H1 (cell line): ENCODE data around the gene FKRP. TPM values are rescaled to one million over a fixed set of nuclear protein-coding genes. Genes with fewer than 3 reads are reported as not detected.

ENCODE experiments used
- CTCF ChIA-PET: fragments of 300-600 bp; sonication (Branson Sonifier 250); formaldehyde crosslinking; loops from one replicate; lab custom pipeline; 2021; ENCODE audit not compliant: partially characterized antibody; lab: Charles Lee
- POLR2A ChIA-PET: fragments of 300-600 bp; sonication (Branson Sonifier 250); formaldehyde crosslinking; loops from one replicate; lab custom pipeline; 2021; ENCODE audit warnings: inconsistent platforms; ENCODE audit not compliant: partially characterized antibody; lab: Charles Lee
- DNase-seq, 2 experiments: peaks; one replicate each; pipeline versions ENCODE4 v3.0.0 to v3.0.0-alpha.2; 2010 to 2022; ENCODE audit warnings: low spot score in 2 of 2, low read depth in 1 of 2, mixed read lengths in 1 of 2
- FAIRE-seq: peaks from 2 replicates; lab custom pipeline; 2011; peaks lifted over from hg19 to GRCh38; lab: Jason Lieb, UNC
- H2AFZ ChIP-seq: 2 replicates; pipeline ENCODE4 v1.8.1; 2012; ENCODE audit warnings: low read length, inconsistent platforms
- H2AK5ac ChIP-seq: 2 replicates; pipeline ENCODE4 v1.6.1; 2013; ENCODE audit warnings: low read depth, low read length
- H2BK120ac ChIP-seq: replicated peaks from 2 replicates; pipeline ENCODE3; 2013; ENCODE audit warnings: low read depth, low read length, inconsistent platforms
- H2BK12ac ChIP-seq: 2 replicates; pipeline ENCODE4 v1.6.1; 2013; ENCODE audit warnings: low read depth, low read length
- H2BK15ac ChIP-seq: 2 replicates; pipeline ENCODE4 v1.6.1; 2013; ENCODE audit warnings: low read length
- H2BK20ac ChIP-seq: 2 replicates; pipeline ENCODE4 v1.6.1; 2013; ENCODE audit warnings: low read length
- H2BK5ac ChIP-seq: 2 replicates; pipeline ENCODE4 v1.6.1; 2013; ENCODE audit warnings: low read depth, low read length
- H3K14ac ChIP-seq: 2 replicates; pipeline ENCODE4 v1.6.1; 2013; ENCODE audit warnings: inconsistent platforms; ENCODE audit not compliant: insufficient read length
- H3K18ac ChIP-seq: 2 replicates; pipeline ENCODE4 v1.6.1; 2013; ENCODE audit warnings: low read length; ENCODE audit errors: extremely low read depth
- H3K23ac ChIP-seq: 2 replicates; pipeline ENCODE4 v1.6.1; 2013; ENCODE audit warnings: inconsistent platforms; ENCODE audit not compliant: insufficient read length
- H3K23me2 ChIP-seq: 2 replicates; pipeline ENCODE4 v1.6.1; 2013; ENCODE audit warnings: low read depth, low read length
- H3K27ac ChIP-seq: 2 replicates; pipeline ENCODE4 v1.6.1; 2011; ENCODE audit warnings: low read depth, low read length, inconsistent platforms
- H3K27me3 ChIP-seq, 4 experiments: replicated peaks in 1 of 4; 1 replicate in 1 of 4; 2 replicates in 3 of 4; pipeline versions ENCODE4 v1.6.1 to v1.8.1; 2011 to 2013; ENCODE audit warnings: low read length in 3 of 4, mild to moderate bottlenecking in 3 of 4, inconsistent platforms in 2 of 4, mixed read lengths in 2 of 4, moderate library complexity in 1 of 4; ENCODE audit not compliant: control insufficient read depth in 3 of 4, insufficient read depth in 3 of 4; ENCODE audit errors: extremely low read depth in 1 of 4
- H3K36me3 ChIP-seq, 4 experiments: 2 replicates each; pipeline versions ENCODE4 v1.6.1 to v1.8.1; 2011 to 2013; ENCODE audit warnings: mild to moderate bottlenecking in 4 of 4, low read length in 3 of 4, moderate library complexity in 2 of 4, control low read depth in 1 of 4, inconsistent platforms in 1 of 4; ENCODE audit not compliant: insufficient read depth in 4 of 4, control insufficient read depth in 2 of 4
- H3K4ac ChIP-seq: replicated peaks from 2 replicates; pipeline ENCODE3; 2013; ENCODE audit warnings: low read length, low read depth, mixed read lengths, inconsistent platforms; ENCODE audit not compliant: insufficient read length
- H3K4me1 ChIP-seq, 4 experiments: replicated peaks in 1 of 4; 1 replicate in 1 of 4; 2 replicates in 3 of 4; pipeline versions ENCODE4 v1.6.1 to v1.8.1; 2011 to 2013; ENCODE audit warnings: low read length in 3 of 4, inconsistent platforms in 2 of 4, mixed read lengths in 1 of 4; ENCODE audit not compliant: insufficient read depth in 4 of 4, control insufficient read depth in 3 of 4
- H3K4me2 ChIP-seq, 2 experiments: 2 replicates each; pipeline versions ENCODE4 v1.6.1 to v1.8.1; 2011 to 2013; ENCODE audit warnings: low read depth in 2 of 2, low read length in 2 of 2, control low read depth in 1 of 2, inconsistent platforms in 1 of 2, mild to moderate bottlenecking in 1 of 2; ENCODE audit not compliant: insufficient read depth in 1 of 2
- H3K4me3 ChIP-seq, 4 experiments: fragments of 200-600, 300-600 bp in 1 of 4; sonication (generic), shearing (Covaris generic), sonication (Bioruptor Twin) in 1 of 4; 2 replicates each; pipeline versions ENCODE4 v1.5.1 to v1.8.1; 2011 to 2016; ENCODE audit warnings: low read length in 4 of 4, low read depth in 3 of 4, control low read depth in 2 of 4, inconsistent platforms in 2 of 4, mild to moderate bottlenecking in 2 of 4, mixed read lengths in 1 of 4, moderate library complexity in 1 of 4; ENCODE audit not compliant: insufficient read depth in 2 of 4; ENCODE audit errors: extremely low read depth in 1 of 4
- H3K56ac ChIP-seq: replicated peaks from 2 replicates; pipeline ENCODE3; 2013; ENCODE audit warnings: low read depth, mild to moderate bottlenecking, mixed read lengths, low read length, inconsistent platforms; ENCODE audit not compliant: insufficient read length
- H3K79me1 ChIP-seq: 2 replicates; pipeline ENCODE4 v1.6.1; 2013; ENCODE audit warnings: low read depth, low read length, control low read depth
- H3K79me2 ChIP-seq, 2 experiments: 2 replicates each; pipeline versions ENCODE4 v1.6.1 to v1.8.1; 2012 to 2013; ENCODE audit warnings: low read length in 2 of 2, mild to moderate bottlenecking in 2 of 2, inconsistent platforms in 1 of 2; ENCODE audit not compliant: insufficient read depth in 2 of 2, control insufficient read depth in 1 of 2
- H3K9ac ChIP-seq, 4 experiments: replicated peaks in 1 of 4; 1 replicate in 1 of 4; 2 replicates in 3 of 4; pipeline versions ENCODE4 v1.6.1 to v1.8.1; 2011 to 2013; ENCODE audit warnings: low read depth in 3 of 4, low read length in 3 of 4, control low read depth in 2 of 4, mild to moderate bottlenecking in 2 of 4, moderate library complexity in 2 of 4, inconsistent platforms in 1 of 4; ENCODE audit errors: extremely low read depth in 1 of 4
- H3K9me3 ChIP-seq, 2 experiments: 2 replicates each; pipeline versions ENCODE4 v1.6.1 to v1.8.1; 2012 to 2013; ENCODE audit warnings: mild to moderate bottlenecking in 2 of 2, moderate library complexity in 2 of 2, control low read depth in 1 of 2, inconsistent platforms in 1 of 2, low read depth in 1 of 2, low read length in 1 of 2, mixed read lengths in 1 of 2; ENCODE audit not compliant: insufficient read depth in 2 of 2
- H4K20me1 ChIP-seq, 2 experiments: replicated peaks in 1 of 2; 2 replicates each; pipeline versions ENCODE3 to v1.8.1; 2011 to 2013; ENCODE audit warnings: inconsistent platforms in 2 of 2, low read length in 2 of 2, mild to moderate bottlenecking in 1 of 2; ENCODE audit not compliant: insufficient read depth in 2 of 2, control insufficient read depth in 1 of 2
- H4K5ac ChIP-seq: 2 replicates; pipeline ENCODE4 v1.6.1; 2013; ENCODE audit warnings: low read length, low read depth, mixed read lengths, inconsistent platforms; ENCODE audit not compliant: insufficient read length
- H4K8ac ChIP-seq: 2 replicates; pipeline ENCODE4 v1.8.0; 2013; ENCODE audit warnings: mild to moderate bottlenecking, moderate library complexity, low read length, inconsistent platforms; ENCODE audit not compliant: insufficient read depth; ENCODE audit errors: extremely low read depth
- H4K91ac ChIP-seq: replicated peaks from 2 replicates; pipeline ENCODE3; 2013; ENCODE audit warnings: low read length, mixed read lengths, inconsistent platforms; ENCODE audit not compliant: insufficient read length
- BACH1 ChIP-seq: IDR thresholded peaks from 2 replicates; pipeline ENCODE4 v1.6.1; 2012; ENCODE audit warnings: low read length, improper control_type of control experiment
- CBX5 ChIP-seq: fragments of 300-800, 300-1000 bp; sonication (generic); IDR thresholded peaks from 2 replicates; pipeline ENCODE4 v1.7.1; 2016; ENCODE audit warnings: antibody characterized with exemption, low read length, low read depth
- EGR1 ChIP-seq: IDR thresholded peaks from 2 replicates; pipeline ENCODE4 v1.6.1; 2011; ENCODE audit warnings: low read depth, low read length, borderline replicate concordance
- JUND ChIP-seq: IDR thresholded peaks from 2 replicates; pipeline ENCODE4 v1.6.1; 2011; ENCODE audit warnings: mild to moderate bottlenecking, improper control_type of control experiment, low read length
- MAFK ChIP-seq: IDR thresholded peaks from 2 replicates; pipeline ENCODE4 v1.6.1; 2012; ENCODE audit warnings: low read depth, mild to moderate bottlenecking, improper control_type of control experiment, low read length
- NRF1 ChIP-seq: IDR thresholded peaks from 2 replicates; pipeline ENCODE4 v1.6.1; 2011; ENCODE audit warnings: mild to moderate bottlenecking, low read depth, low read length, improper control_type of control experiment
- RBBP5 ChIP-seq: IDR thresholded peaks from 2 replicates; pipeline ENCODE4 v1.7.1; 2012; ENCODE audit warnings: low read depth, mild to moderate bottlenecking, inconsistent platforms, low read length, moderate library complexity, borderline replicate concordance
- SIX5 ChIP-seq: IDR thresholded peaks from 2 replicates; pipeline ENCODE4 v1.6.1; 2011; ENCODE audit warnings: mild to moderate bottlenecking, low read depth, low read length
- ZNF274 ChIP-seq: IDR thresholded peaks from 2 replicates; pipeline ENCODE4 v1.7.0; 2012; ENCODE audit warnings: low read length, borderline replicate concordance; ENCODE audit errors: extremely low read depth
- WGBS, 2 experiments: shearing (Covaris generic) in 1 of 2; methylation state at CpG; one replicate each; pipeline versions ENCODE4 v1.1.6 to v1.1.7; 2013 to 2015; ENCODE audit warnings: low lambda C conversion rate in 2 of 2, mixed read lengths in 2 of 2, inconsistent platforms in 1 of 2, low coverage in 1 of 2, missing lambda C conversion rate in 1 of 2; ENCODE audit not compliant: insufficient replicate concordance in 2 of 2, insufficient coverage in 1 of 2, insufficient read length in 1 of 2; ENCODE audit errors: extremely low coverage in 1 of 2, missing lambda C conversion rate in 1 of 2; 5-methylcytosine and 5-hydroxymethylcytosine counted together
- polyA plus RNA-seq, 7 experiments: library from polyadenylated mRNA; depleted of rRNA in 3 of 7; stranded (reverse) in 5 of 7; unstranded in 2 of 7; fragments of >200 nt in 5 of 7; fragments of 200-250 nt in 2 of 7; gene quantifications; 1 replicate in 5 of 7; 2 replicates in 1 of 7; 4 replicates in 1 of 7; pipeline versions ENCODE4 v1.2.1 to v1.2.3, GENCODE V29; 2011 to 2013; ENCODE audit warnings: missing spikeins in 2 of 7, mixed read lengths in 2 of 7
- total RNA-seq: library from RNA; stranded (reverse); fragmentation: NEBNext Ultra II Directional; extraction: Animal tissue kit (Norgen Biotek cat#: 25700); gene quantifications from 2 replicates; pipeline ENCODE4 v1.2.1, GENCODE V29; 2021
- TF ChIP-seq, protein P1 (sequence below): IDR thresholded peaks from 2 replicates; pipeline ENCODE4 v1.6.1; 2012; ENCODE audit warnings: inconsistent platforms
- TF ChIP-seq, protein P2 (sequence below): IDR thresholded peaks from 2 replicates; pipeline ENCODE4 v1.6.1; 2012; ENCODE audit warnings: low read length, inconsistent platforms
- TF ChIP-seq, protein P3 (sequence below): IDR thresholded peaks from 2 replicates; pipeline ENCODE4 v1.6.1; 2012; ENCODE audit warnings: inconsistent platforms

FKRP gene
- total and polyA plus RNA-seq, 2 of the 8 experiments (the other 6 are each of a cell fraction or from before 2014, with no cell fraction given) = 17.1 to 24.4 TPM

DNA sequence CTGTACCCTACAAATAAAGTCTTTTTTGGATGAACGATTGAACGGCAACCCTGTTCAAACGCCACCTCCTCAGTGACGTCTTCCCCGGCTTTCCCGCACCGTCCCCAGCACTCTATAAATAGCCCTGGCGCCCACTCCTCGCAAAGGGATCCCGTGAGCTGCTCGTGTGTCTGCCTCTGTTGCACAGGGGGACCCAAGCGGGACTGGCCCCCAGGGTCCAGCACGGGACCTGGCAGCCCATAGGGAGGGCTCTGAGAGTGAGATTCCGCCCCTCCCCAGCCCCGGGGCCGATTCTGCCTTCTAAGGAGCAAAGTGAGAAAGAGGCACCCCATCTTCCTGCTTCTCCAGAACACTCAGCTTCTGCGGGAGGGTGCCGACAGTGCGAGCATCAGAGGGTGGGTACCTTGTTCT is 8.1 kb upstream of the FKRP start:
- no peak overlapping the region for H3K9ac ChIP-seq
- H2AK5ac ChIP-seq = no peak overlapping the region
- WGBS, 2 experiments = 88% methylated on average over 19 of the region's 19 CpGs; no CpG with 5 or more reads in 1 of the 2 experiments
- H4K5ac ChIP-seq = no peak overlapping the region
- H4K91ac ChIP-seq = no peak overlapping the region
- H2BK15ac ChIP-seq = no peak overlapping the region
- no peak overlapping the region for H4K8ac ChIP-seq
- ChIA-PET POLR2A (interaction anchor here (0.8 to 1.7 kb wide), 6 partner anchors 10 to 43 kb away, joined by 3 to 6 read pairs (median 4); no protein-coding TSS in a partner anchor), CTCF (interaction anchor here (0.9 to 3.7 kb wide), 9 partner anchors 9 to 253 kb away, joined by 3 to 16 read pairs (median 4); no protein-coding TSS in a partner anchor)
- H3K27ac ChIP-seq = no peak overlapping the region
- peaks cover 15 to 40% (median 31%) of the 10 kb centered on the region in 4 experiments for H3K36me3 ChIP-seq
- no peak overlapping the region for H3K18ac ChIP-seq
- no peak for TF ChIP-seq CBX5
- TF ChIP-seq JUND = no peak
- no peak for TF ChIP-seq SIX5
- TF ChIP-seq, protein P1, sequence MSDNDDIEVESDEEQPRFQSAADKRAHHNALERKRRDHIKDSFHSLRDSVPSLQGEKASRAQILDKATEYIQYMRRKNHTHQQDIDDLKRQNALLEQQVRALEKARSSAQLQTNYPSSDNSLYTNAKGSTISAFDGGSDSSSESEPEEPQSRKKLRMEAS = no peak
- TF ChIP-seq RBBP5 = no peak
- TF ChIP-seq, protein P2, sequence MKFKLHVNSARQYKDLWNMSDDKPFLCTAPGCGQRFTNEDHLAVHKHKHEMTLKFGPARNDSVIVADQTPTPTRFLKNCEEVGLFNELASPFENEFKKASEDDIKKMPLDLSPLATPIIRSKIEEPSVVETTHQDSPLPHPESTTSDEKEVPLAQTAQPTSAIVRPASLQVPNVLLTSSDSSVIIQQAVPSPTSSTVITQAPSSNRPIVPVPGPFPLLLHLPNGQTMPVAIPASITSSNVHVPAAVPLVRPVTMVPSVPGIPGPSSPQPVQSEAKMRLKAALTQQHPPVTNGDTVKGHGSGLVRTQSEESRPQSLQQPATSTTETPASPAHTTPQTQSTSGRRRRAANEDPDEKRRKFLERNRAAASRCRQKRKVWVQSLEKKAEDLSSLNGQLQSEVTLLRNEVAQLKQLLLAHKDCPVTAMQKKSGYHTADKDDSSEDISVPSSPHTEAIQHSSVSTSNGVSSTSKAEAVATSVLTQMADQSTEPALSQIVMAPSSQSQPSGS = no peak
- no peak for TF ChIP-seq BACH1
- no peak for TF ChIP-seq ZNF274
- no peak for TF ChIP-seq NRF1
- TF ChIP-seq MAFK = no peak
- TF ChIP-seq EGR1 = no peak
- TF ChIP-seq, protein P3, sequence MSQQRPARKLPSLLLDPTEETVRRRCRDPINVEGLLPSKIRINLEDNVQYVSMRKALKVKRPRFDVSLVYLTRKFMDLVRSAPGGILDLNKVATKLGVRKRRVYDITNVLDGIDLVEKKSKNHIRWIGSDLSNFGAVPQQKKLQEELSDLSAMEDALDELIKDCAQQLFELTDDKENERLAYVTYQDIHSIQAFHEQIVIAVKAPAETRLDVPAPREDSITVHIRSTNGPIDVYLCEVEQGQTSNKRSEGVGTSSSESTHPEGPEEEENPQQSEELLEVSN = no peak
- H3K9me3 ChIP-seq = no peaks in the 10 kb centered on the region
- H3K4ac ChIP-seq = no peak overlapping the region
- FAIRE-seq (no peak), DNase-seq (no peak)
- H2BK12ac ChIP-seq = no peak overlapping the region
- H3K56ac ChIP-seq = no peak overlapping the region
- H3K79me1 ChIP-seq = peaks cover 15% of the 10 kb centered on the region; the same call in 1 of the 2 replicates
- peaks cover 18 to 71% of the 10 kb centered on the region in 2 experiments for H3K79me2 ChIP-seq
- H3K23me2 ChIP-seq = no peaks in the 10 kb centered on the region
- no peak overlapping the region for H2BK120ac ChIP-seq
- H2BK20ac ChIP-seq = no peak overlapping the region
- H3K4me2 ChIP-seq = no peak overlapping the region
- H3K23ac ChIP-seq = no peak overlapping the region
- no peak overlapping the region for H2BK5ac ChIP-seq
- H3K27me3 ChIP-seq = no peaks in the 10 kb centered on the region
- H2AFZ ChIP-seq = no peak overlapping the region
- peaks cover 0 to 11% (median 4%) of the 10 kb centered on the region in 4 experiments; a peak in 4 of 7 replicates for H3K4me1 ChIP-seq
- peaks cover 45 to 46% of the 10 kb centered on the region in 2 experiments for H4K20me1 ChIP-seq
- H3K14ac ChIP-seq = no peak overlapping the region
- H3K4me3 ChIP-seq = no peak overlapping the region
